COLO829 (cell line): ENCODE measurements around the gene DZIP1L.

Experiments used
- DNase-seq: peaks from one replicate; pipeline ENCODE4 v3.0.0; 2012; ENCODE audit warnings: low spot score

Gene DZIP1L

GRCh38 chr3:138068046-138068445 is 47.4 kb downstream of the DZIP1L start:
- no peak for DNase-seq

DNA sequence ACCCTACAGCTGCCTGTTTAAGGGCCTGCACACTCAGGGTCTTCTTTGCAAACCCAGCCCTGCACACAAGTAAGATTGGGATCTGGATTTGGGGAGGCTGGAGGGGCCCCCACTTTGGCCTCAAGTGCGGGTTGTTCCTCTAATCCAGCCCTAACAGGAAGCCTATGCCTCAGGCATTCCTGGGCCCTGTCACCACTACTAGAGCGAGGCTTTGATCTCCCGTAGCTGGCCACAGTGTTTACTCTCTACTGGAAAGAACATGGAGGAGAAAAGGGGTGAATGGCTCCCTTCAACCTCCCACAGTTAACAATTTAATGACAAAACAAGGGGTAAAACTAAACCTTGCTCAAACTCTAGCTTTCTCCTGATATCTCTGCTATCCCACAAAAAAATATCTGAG is 48.4 kb downstream of the DZIP1L start:
- DNase-seq: no peak

DNA sequence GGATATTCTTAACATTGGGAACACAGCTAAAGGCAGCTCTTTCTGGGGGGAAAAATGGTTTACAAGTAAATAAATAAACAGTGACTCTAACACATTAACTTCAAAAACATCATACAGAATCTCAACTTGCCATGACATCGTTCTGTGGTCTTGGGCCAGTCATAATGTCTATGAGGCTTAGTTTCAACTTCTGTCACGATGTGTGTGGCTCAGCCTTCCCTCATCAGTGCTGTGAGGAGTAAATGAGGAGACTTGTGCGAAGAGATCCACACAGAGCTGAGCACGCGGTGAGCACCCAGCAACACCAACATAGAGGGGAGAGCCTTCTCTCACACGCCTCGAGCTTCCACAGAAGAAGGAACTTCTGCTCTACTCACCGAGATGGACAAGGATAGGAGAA is 49.0 kb downstream of the DZIP1L start:
- DNase-seq: no peak

DNA sequence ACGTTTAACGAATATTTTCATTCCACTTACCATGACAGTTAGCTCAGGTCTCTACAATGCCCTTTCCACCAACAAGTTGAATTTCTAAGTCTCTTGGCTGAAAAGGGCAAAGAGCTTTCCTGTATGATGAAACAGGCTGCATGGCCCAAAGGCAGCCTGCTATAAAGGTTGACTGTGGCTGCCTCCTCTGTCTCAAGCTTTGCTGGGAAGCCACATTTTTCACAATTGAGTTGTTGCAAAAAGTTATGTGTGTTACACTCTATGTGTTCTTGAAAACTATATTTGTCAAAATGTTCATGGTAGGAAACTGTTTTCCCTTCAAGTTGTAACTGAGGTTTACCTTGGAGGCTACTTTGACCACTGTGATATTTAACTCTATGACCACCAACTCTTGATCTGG is 49.5 kb downstream of the DZIP1L start:
- DNase-seq: no peak

DNA sequence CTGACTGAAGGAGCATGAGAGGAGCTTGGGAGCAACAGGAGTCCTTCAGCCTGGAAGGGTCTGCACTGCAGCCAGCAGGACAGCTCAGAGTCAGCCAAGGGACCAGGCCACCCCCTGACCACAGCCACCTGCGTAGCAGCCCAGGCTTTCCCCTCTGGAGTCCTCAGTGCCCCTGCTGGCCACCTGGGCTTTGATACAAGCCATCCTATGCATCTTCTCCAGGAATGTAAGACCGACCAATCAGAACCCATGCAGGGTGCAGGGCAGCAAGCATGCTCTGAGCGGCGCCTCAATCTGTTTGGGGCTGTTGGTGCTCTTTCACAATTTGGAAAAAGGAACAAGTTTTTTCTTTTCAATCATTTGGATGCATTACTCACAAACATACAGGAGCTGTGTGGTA is 52.0 kb downstream of the DZIP1L start:
- DNase-seq: no peak

GRCh38 chr3:138062626-138063025 is 52.8 kb downstream of the DZIP1L start:
- no peak for DNase-seq

DNA sequence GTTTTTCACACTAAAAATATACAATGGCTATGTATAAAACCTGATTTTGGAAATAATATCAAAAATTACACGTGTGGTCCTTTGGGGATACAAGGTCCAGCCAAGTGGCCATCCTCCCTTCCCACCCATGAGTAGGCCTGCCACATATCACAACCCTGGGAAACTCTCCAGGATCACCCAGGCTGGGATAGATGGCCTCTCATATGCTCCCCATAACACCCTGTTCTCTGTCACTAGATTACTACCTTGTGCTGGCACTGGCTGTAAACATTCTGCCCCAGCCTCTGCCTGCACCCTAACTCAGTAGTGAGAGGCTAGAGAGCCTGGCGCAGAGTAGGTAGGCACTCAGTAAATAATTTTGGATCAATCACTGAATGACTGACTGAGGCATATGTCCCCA is 53.4 kb downstream of the DZIP1L start:
- no peak for DNase-seq

DNA sequence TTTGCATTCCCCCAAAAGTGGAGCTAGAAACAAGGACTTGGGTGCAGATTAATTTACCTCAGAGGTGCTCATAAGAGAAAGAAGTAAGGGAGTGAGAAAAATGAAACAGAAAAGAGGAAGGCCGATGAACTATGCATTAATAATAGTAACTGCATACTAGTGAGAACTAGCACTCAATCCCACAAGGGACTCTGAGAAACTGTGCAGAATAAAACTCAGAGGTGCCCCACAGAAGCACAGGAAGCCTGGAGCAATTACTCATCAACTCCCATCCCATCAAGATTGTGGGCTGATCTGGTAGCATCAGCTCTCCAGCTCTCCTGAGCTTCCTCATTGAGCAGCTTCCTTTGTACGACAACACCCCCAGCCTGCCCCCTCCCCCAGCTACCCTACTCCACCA is 54.6 kb downstream of the DZIP1L start:
- no peak for DNase-seq

DNA sequence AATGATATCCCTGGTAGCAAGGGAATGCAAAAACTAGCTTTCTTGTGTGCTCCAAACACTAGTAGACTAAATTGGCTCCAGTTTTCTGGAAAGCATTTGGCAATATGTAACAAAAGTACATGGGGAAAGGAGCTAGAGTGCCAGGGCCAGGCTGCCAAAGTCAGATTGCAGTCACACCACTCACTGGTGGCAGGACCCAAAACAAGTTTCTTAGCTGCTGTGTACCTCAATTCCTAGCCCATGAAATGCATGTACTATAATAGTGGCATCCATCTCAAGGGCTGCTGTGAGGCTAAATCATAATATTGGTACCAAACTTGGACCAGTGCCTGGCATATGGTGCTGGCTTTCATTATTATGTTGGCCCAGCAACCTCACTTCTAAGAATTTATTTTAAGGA is 56.1 kb downstream of the DZIP1L start:
- DNase-seq: no peak

DNA sequence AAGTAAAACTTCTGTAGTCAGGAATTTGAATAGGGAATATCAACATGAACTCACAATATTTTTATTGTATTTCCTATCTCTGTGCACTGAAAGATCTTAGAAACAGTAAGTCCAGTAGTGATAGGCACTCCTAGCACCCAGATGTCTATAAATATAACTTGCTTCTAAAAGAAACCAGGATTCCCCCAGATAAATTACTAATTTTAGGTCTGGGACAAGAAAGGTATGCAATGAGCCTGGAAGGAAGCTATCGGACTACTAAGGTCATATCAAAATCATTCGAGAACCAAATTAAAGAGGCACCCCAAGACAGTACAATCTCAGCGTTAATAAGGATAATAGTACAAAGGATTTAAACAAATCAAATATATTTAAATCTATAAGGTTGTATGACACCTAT is 58.0 kb downstream of the DZIP1L start:
- no peak for DNase-seq

GRCh38 chr3:138054057-138054456 is 61.4 kb downstream of the DZIP1L start:
- DNase-seq: no peak

- DNase-seq: no peak
Observed at GRCh38 chr3:138051947-138052802, 63.2 kb downstream of the DZIP1L start.

GRCh38 chr3:138049157-138049919 is 66.1 kb downstream of the DZIP1L start:
- no peak for DNase-seq

- no peak for DNase-seq
Observed at GRCh38 chr3:138047596-138048158, 67.7 kb downstream of the DZIP1L start.

- no peak for DNase-seq
Observed at GRCh38 chr3:138046955-138047354, 68.5 kb downstream of the DZIP1L start.

DNA sequence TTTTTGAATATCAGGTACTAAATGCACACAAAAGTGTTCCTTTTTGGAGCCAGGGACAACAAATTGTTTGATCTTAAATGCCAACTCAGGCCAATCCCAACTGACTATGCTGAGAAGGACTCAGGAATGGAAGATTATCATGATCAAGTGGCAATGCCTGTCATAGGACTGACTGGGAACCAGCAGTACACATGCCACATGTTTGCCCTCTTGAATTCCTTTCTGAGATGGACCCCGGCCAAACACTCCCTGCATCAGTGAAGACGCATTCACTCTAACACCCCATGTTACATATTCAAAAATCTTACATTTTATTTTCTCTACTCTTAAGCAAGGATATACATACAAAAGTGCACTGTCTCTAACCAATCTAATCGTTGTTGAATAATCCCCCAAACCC is 69.3 kb downstream of the DZIP1L start:
- DNase-seq: no peak

GRCh38 chr3:138043266-138044029 is 72.0 kb downstream of the DZIP1L start:
- DNase-seq: no peak

- no peak for DNase-seq
Observed at GRCh38 chr3:138042043-138042442, 73.4 kb downstream of the DZIP1L start.

GRCh38 chr3:138038725-138039462 is 76.5 kb downstream of the DZIP1L start:
- no peak for DNase-seq

DNA sequence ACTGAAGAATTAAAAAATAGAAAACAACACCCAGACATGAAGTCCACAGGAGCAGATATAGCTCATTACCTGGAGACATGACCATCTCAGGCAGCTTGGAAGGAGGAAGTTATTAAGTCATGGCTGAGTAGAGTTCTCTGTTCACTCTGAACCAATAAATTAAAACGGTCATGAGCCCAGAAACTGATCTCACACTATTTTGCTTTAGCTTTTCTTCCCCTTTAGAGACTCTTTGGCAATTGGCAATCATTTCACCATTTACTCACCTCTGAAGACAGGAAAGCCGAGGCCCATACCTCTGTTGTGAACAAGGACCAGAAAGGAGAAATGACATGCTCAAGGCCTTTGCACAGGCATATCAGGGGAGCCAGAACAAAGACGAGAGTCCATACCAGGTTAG is 78.8 kb downstream of the DZIP1L start:
- no peak for DNase-seq

DNA sequence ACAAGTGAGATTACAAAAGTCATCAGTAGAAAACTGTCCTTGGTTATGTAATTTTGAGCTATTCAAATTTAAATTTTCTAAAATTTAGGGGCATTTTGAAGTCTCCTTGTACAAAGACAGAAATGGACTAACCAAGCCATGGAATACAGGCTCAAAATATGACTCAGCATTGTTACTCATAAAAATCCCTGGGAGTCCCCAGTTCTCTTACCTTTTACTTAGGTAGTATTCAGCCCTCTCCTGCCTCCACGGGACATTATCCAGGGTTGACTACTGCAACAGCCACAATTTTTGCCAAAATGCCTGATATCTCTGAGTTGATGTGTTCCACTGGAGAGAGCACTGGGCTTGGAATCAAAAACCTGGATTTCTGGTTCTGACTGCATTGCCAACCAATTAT is 80.5 kb downstream of the DZIP1L start:
- no peak for DNase-seq
